Nephron (organoid): ENCODE data around the gene TAF12.
A peak's percentile ranks its signal among the peaks of the same experiment; 100 is the strongest.
"Not testable (repeated sequence)": the region's sequence is repeated elsewhere in the genome, so short reads cannot be mapped to it uniquely, and the experiment has no call there.

ENCODE experiments used
- H3K27ac Mint-ChIP-seq, 3 experiments: 2 replicates each; pipeline ENCODE4 v1.8.0; 2020; ENCODE audit warnings: mixed read lengths in 3 of 3, mild to moderate bottlenecking in 2 of 3, moderate library complexity in 1 of 3
- H3K27me3 Mint-ChIP-seq: 2 replicates; pipeline ENCODE4 v1.8.0; 2021; ENCODE audit warnings: low read depth, mild to moderate bottlenecking, moderate library complexity, mixed read lengths
- H3K36me3 Mint-ChIP-seq: 2 replicates; pipeline ENCODE4 v1.8.0; 2020; ENCODE audit warnings: low read depth, mixed read lengths
- H3K4me1 Mint-ChIP-seq: 2 replicates; pipeline ENCODE4 v1.8.0; 2020; ENCODE audit warnings: mixed read lengths
- H3K4me3 Mint-ChIP-seq, 3 experiments: 2 replicates each; pipeline ENCODE4 v1.8.0; 2020; ENCODE audit warnings: mild to moderate bottlenecking in 3 of 3, mixed read lengths in 3 of 3, moderate library complexity in 2 of 3
- H3K9me3 Mint-ChIP-seq: 2 replicates; pipeline ENCODE4 v1.8.0; 2020; ENCODE audit warnings: mixed read lengths
- CTCF ChIP-seq, 3 experiments: fragments of 200-600 bp; sonication (generic); IDR thresholded peaks; one replicate each; pipeline ENCODE4 v1.5.0; 2021; ENCODE audit warnings: antibody characterized with exemption in 3 of 3; ENCODE audit not compliant: unreplicated experiment in 3 of 3

Gene TAF12

DNA sequence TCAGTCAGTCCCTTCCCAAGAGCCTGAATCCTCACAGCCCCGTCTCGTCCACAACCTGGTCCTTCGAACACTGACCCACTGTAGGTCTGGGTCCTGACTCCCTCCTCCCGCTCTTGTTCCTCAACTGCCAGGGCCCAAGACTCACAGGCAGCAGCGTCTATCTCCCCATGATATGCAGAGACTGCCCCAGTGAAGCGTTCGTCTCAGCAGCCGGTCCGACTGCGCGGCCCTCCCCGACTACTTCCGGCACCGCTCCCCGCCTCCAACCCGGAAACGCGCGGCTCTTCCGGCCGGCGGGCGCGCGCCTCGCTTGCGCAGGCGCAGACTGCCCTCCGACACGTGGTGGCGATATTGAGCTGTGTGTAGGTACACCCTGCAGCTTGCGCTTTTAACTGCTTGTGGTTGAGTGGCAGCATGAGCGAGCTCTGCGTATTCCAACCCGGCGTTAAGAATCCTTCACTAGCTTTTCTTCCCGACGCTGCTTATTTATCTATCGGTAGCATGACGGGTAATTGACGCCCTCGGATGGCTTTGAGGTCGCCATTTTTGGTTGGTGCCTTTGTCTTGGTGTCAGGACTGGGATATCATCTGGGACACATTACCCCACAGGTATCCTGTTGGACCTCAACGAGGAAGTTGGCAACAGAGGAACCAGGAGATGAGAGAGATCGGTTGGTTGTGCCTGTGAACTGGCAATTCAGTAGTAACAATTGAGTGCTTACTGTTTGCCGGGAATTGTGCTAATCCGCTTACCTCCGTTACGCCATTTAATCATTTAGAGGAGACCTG lies at the start of gene TAF12:
Gene TAF12 (minus strand): TSS at position 221 of the 789 bp plus-strand sequence. CDS start 20,986 bp downstream, outside the sequence.
- Mint-ChIP-seq H3K4me3 (peak within 1 kb of the TSS; percentile 99), H3K4me1 (peaks cover 49% of the 10 kb centered on the region), H3K36me3 (no peaks in the 10 kb centered on the region), H3K9me3 (no peaks in the 10 kb centered on the region), H3K27ac (peak within 1 kb of the TSS; percentile 96 to 99 (median 98)), H3K27me3 (no peaks in the 10 kb centered on the region)
- peak in 2 of 3 experiments; percentile 23 to 50 for TF ChIP-seq CTCF (IDR thresholded peaks at IDR 0.05; ENCODE audit: unreplicated experiment in 3 of 3)

- H3K4me3 Mint-ChIP-seq, H3K9me3 Mint-ChIP-seq, H3K27me3 Mint-ChIP-seq, H3K27ac Mint-ChIP-seq, H3K4me1 Mint-ChIP-seq: not testable (repeated sequence)
- H3K36me3 Mint-ChIP-seq: peaks cover 42% of the 10 kb centered on the region
Measured at GRCh38 chr1:28691627-28692026, 48.8 kb upstream of the TAF12 start.

DNA sequence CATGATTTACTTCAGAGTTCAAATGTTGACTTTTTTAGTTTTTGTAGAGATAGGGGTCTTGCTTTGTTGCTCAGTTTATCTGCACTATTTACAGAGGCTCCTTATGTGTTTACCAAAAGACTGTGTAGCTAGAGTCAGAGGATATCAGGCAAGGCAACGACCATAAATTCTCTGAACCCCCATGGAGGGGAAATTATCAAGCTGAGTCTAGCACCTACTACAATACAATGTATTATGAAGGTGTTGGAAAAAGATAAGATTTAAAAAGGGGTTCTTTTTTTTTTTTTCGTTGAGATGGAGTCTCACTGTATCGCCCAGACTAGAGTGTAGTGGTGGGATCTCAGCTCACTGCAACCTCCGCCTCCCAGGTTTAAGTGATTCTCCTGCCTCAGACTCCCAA lies 42.1 kb upstream of the TAF12 start:
- no peak for TF ChIP-seq CTCF (IDR thresholded peaks at IDR 0.05; ENCODE audit: unreplicated experiment in 3 of 3)
- H3K9me3 Mint-ChIP-seq: no peaks in the 10 kb centered on the region
- no peaks in the 10 kb centered on the region for H3K4me1 Mint-ChIP-seq
- H3K4me3 Mint-ChIP-seq: no peak overlapping the region
- H3K27ac Mint-ChIP-seq: no peak overlapping the region
- peaks cover 46% of the 10 kb centered on the region for H3K36me3 Mint-ChIP-seq
- H3K27me3 Mint-ChIP-seq: no peaks in the 10 kb centered on the region

DNA sequence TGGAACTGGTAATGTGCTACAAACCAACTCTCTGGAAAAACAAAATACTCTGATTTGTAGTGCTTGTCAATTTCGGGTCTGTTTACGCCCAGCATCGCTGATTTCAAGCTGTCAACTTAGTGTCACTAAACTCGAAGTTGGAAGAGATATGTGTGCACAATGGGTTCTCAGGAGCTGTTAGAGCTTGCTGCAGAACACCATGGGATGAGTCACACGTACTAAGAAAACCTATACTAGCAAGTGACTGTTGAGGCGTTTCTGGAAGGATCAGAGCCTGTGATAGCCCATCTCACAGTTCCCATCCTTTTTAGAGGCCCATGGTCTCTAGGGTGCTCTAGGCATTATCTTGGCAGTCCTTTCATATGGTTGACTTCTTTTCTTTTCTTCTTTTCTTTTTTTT lies 40.0 kb upstream of the TAF12 start:
- Mint-ChIP-seq H3K27me3 (no peaks in the 10 kb centered on the region), H3K4me3 (no peak overlapping the region), H3K9me3 (no peaks in the 10 kb centered on the region), H3K27ac (no peak overlapping the region), H3K36me3 (peaks cover 40% of the 10 kb centered on the region), H3K4me1 (no peaks in the 10 kb centered on the region)
- no peak for TF ChIP-seq CTCF (IDR thresholded peaks at IDR 0.05; ENCODE audit: unreplicated experiment in 3 of 3)

GRCh38 chr1:28680151-28680550 lies 37.3 kb upstream of the TAF12 start:
- no peaks in the 10 kb centered on the region for H3K27me3 Mint-ChIP-seq
- TF ChIP-seq CTCF (IDR thresholded peaks at IDR 0.05; ENCODE audit: unreplicated experiment in 3 of 3): no peak
- no peak overlapping the region for H3K4me3 Mint-ChIP-seq
- H3K4me1 Mint-ChIP-seq: peaks cover 7% of the 10 kb centered on the region
- no peaks in the 10 kb centered on the region for H3K9me3 Mint-ChIP-seq
- no peak overlapping the region for H3K27ac Mint-ChIP-seq
- peaks cover 31% of the 10 kb centered on the region for H3K36me3 Mint-ChIP-seq

GRCh38 chr1:28675924-28676257 lies 33.0 kb upstream of the TAF12 start:
- Mint-ChIP-seq H3K4me3 (no peak overlapping the region), H3K27ac (peak overlapping the region in 1 of 3 experiments; percentile 64), H3K36me3 (peaks cover 8% of the 10 kb centered on the region), H3K9me3 (no peaks in the 10 kb centered on the region), H3K27me3 (no peaks in the 10 kb centered on the region), H3K4me1 (peaks cover 7% of the 10 kb centered on the region)
- no peak for TF ChIP-seq CTCF (IDR thresholded peaks at IDR 0.05; ENCODE audit: unreplicated experiment in 3 of 3)

GRCh38 chr1:28672971-28673370 lies 30.1 kb upstream of the TAF12 start:
- Mint-ChIP-seq H3K4me1 (peaks cover 19% of the 10 kb centered on the region), H3K4me3 (peak overlapping the region in 1 of 3 experiments; percentile 30)
- not testable (repeated sequence) for H3K27me3 Mint-ChIP-seq, H3K36me3 Mint-ChIP-seq, H3K9me3 Mint-ChIP-seq, H3K27ac Mint-ChIP-seq
